Skeletal muscle satellite cell (primary cell): ENCODE results near the gene LDB2.

Experiments used
- H3K27me3 ChIP-seq: 2 replicates; pipeline ENCODE4 v1.7.0; 2013; ENCODE audit warnings: low read length; ENCODE audit not compliant: control insufficient read depth, insufficient read depth
- H3K36me3 ChIP-seq: 2 replicates; pipeline ENCODE4 v1.7.0; 2013; ENCODE audit warnings: mild to moderate bottlenecking, control low read depth, low read length; ENCODE audit not compliant: insufficient read depth
- H3K4me1 ChIP-seq: 2 replicates; pipeline ENCODE4 v1.7.0; 2013; ENCODE audit warnings: low read length; ENCODE audit not compliant: control insufficient read depth, insufficient read depth
- H3K4me2 ChIP-seq: 2 replicates; pipeline ENCODE4 v1.7.0; 2013; ENCODE audit warnings: mild to moderate bottlenecking, low read length
- H3K4me3 ChIP-seq: 2 replicates; pipeline ENCODE4 v1.7.0; 2013; ENCODE audit warnings: low read length
- H3K9ac ChIP-seq: 2 replicates; pipeline ENCODE4 v1.7.0; 2013; ENCODE audit warnings: mild to moderate bottlenecking, low read depth, low read length, moderate library complexity
- H3K9me3 ChIP-seq: replicated peaks from 2 replicates; pipeline ENCODE4 v1.7.0; 2013; ENCODE audit warnings: mild to moderate bottlenecking, control low read depth, low read length

LDB2 gene

DNA sequence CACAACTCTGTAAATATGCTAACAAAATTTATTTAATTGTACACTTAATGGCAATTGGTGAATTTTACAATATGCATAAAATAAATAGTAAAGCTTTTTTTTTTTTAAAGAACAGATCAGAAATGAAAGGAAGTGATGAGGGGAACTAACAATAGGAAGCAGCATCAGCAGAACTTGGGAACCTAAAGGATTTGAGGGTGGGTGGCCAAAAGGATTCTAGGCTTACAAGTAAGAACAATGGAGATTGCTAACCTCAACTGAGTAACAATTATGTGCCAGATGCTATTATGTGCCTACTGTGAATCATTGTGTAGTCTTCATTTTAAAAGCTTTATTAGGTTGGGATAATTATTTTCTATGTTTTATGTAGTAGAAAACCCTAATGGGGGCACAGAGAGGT is 185.2 kb downstream of the LDB2 start:
- Histone ChIP-seq H3K4me1 (no peaks in the 10 kb centered on the region), H3K9ac (no peak overlapping the region)

GRCh38 chr4:16710198-16710597 is 188.2 kb downstream of the LDB2 start:
- H3K36me3 ChIP-seq, result no peaks in the 10 kb centered on the region
- H3K27me3 ChIP-seq, result no peaks in the 10 kb centered on the region
- H3K4me3 ChIP-seq, result no peak overlapping the region
- no peaks in the 10 kb centered on the region for H3K4me1 ChIP-seq
- H3K4me2 ChIP-seq, result no peak overlapping the region
- H3K9ac ChIP-seq, result no peak overlapping the region
- no peaks in the 10 kb centered on the region for H3K9me3 ChIP-seq

More for the DNA sequence above, 185.2 kb downstream of the LDB2 start:
- Histone ChIP-seq H3K9me3 (no peaks in the 10 kb centered on the region), H3K36me3 (no peaks in the 10 kb centered on the region), H3K27me3 (no peaks in the 10 kb centered on the region), H3K4me3 (no peak overlapping the region), H3K4me2 (no peak overlapping the region)

GRCh38 chr4:16707874-16708273 is 190.6 kb downstream of the LDB2 start:
- Histone ChIP-seq H3K9me3 (no peaks in the 10 kb centered on the region), H3K4me1 (no peaks in the 10 kb centered on the region), H3K4me3 (no peak overlapping the region), H3K36me3 (no peaks in the 10 kb centered on the region), H3K9ac (no peak overlapping the region), H3K4me2 (no peak overlapping the region), H3K27me3 (no peaks in the 10 kb centered on the region)

- no peak overlapping the region for H3K9ac ChIP-seq
- H3K4me3 ChIP-seq, result no peak overlapping the region
- no peak overlapping the region for H3K4me2 ChIP-seq
- no peaks in the 10 kb centered on the region for H3K9me3 ChIP-seq
- H3K36me3 ChIP-seq, result no peaks in the 10 kb centered on the region
- H3K27me3 ChIP-seq, result no peaks in the 10 kb centered on the region
- no peaks in the 10 kb centered on the region for H3K4me1 ChIP-seq
Observed at GRCh38 chr4:16706251-16706650, 192.2 kb downstream of the LDB2 start.

DNA sequence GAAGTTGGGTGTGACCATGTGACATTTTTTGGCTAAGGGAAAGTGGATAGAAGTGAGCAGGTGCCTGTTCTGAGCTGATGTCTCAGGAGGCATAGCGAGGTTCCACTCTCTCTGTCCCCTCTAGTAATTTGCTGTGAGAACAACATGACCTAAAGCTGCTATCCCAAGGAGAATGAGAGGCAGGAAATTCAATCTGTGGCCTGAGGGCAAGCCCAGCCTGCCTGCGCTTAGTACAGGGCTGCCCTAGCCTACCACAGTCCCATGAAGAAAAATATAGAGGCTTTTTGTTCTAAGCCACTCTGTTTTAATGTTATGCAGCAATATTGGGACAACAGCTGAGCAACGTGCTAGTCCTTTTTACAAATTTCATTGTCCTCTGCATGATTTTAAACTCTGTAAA is 193.1 kb downstream of the LDB2 start:
- Histone ChIP-seq H3K4me1 (no peaks in the 10 kb centered on the region), H3K27me3 (no peaks in the 10 kb centered on the region), H3K9me3 (no peaks in the 10 kb centered on the region), H3K9ac (no peak overlapping the region), H3K36me3 (no peaks in the 10 kb centered on the region), H3K4me3 (no peak overlapping the region), H3K4me2 (no peak overlapping the region)

GRCh38 chr4:16704489-16704888 is 194.0 kb downstream of the LDB2 start:
- Histone ChIP-seq H3K9ac (no peak overlapping the region), H3K36me3 (no peaks in the 10 kb centered on the region), H3K4me1 (no peaks in the 10 kb centered on the region), H3K27me3 (no peaks in the 10 kb centered on the region), H3K4me3 (no peak overlapping the region), H3K4me2 (no peak overlapping the region), H3K9me3 (no peaks in the 10 kb centered on the region)

DNA sequence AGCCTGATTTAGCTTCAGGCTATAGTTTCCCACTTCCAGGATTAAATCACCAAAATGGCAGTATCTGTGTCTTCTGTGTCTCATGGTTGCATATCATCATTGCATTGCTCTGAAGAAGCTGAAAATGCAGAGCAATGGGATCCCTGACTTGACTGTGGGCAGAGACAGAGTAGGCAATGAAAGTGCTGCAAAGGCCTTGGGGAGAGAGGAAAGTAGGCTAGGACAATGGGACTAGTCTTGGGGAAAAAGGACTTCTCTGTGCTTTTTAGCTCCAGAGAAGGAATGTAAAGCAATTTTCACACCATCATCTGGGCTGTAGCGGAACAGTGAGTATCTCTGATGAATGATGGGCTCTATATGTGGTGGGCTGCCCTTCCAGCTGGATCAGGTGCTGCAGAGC is 202.5 kb downstream of the LDB2 start:
- no peak overlapping the region for H3K9ac ChIP-seq

DNA sequence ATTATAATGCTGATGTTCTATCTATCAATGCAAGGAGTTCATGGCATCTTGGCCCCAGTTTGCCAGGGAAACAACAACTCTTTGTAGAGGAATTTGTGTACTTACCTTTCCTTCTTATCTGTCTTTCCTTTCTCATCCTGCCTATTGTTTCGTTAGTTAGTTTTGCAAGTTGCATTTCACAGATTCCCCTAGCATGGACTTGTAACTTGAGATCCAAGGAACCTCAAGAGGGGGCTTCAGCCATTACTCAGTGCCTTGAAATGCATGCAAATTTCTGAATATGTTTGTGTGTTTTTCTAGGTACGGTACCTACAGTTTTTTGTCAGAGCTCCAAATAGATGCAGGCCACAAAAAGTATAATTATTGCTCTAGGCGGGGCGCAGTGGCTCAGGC is 203.6 kb downstream of the LDB2 start:
- no peak overlapping the region for H3K4me2 ChIP-seq
- no peak overlapping the region for H3K4me3 ChIP-seq
- no peaks in the 10 kb centered on the region for H3K4me1 ChIP-seq
- no peaks in the 10 kb centered on the region for H3K9me3 ChIP-seq
- no peaks in the 10 kb centered on the region for H3K36me3 ChIP-seq
- no peaks in the 10 kb centered on the region for H3K27me3 ChIP-seq
- H3K9ac ChIP-seq, result no peak overlapping the region

More for the DNA sequence above, 202.5 kb downstream of the LDB2 start:
- no peaks in the 10 kb centered on the region for H3K9me3 ChIP-seq
- no peaks in the 10 kb centered on the region for H3K36me3 ChIP-seq
- no peaks in the 10 kb centered on the region for H3K4me1 ChIP-seq
- no peaks in the 10 kb centered on the region for H3K27me3 ChIP-seq
- H3K4me3 ChIP-seq, result no peak overlapping the region
- no peak overlapping the region for H3K4me2 ChIP-seq

GRCh38 chr4:16694173-16694883 is 204.1 kb downstream of the LDB2 start:
- Histone ChIP-seq H3K9me3 (no peaks in the 10 kb centered on the region), H3K4me3 (no peak overlapping the region), H3K27me3 (no peaks in the 10 kb centered on the region), H3K36me3 (no peaks in the 10 kb centered on the region), H3K4me1 (no peaks in the 10 kb centered on the region), H3K4me2 (no peak overlapping the region), H3K9ac (no peak overlapping the region)

- no peaks in the 10 kb centered on the region for H3K36me3 ChIP-seq
- H3K4me3 ChIP-seq, result no peak overlapping the region
- no peaks in the 10 kb centered on the region for H3K4me1 ChIP-seq
- no peak overlapping the region for H3K9ac ChIP-seq
- H3K9me3 ChIP-seq, result no peaks in the 10 kb centered on the region
- no peaks in the 10 kb centered on the region for H3K27me3 ChIP-seq
- H3K4me2 ChIP-seq, result no peak overlapping the region
Observed at GRCh38 chr4:16693641-16694040, 204.8 kb downstream of the LDB2 start.

- Histone ChIP-seq H3K9ac (no peak overlapping the region), H3K4me2 (no peak overlapping the region), H3K4me3 (no peak overlapping the region), H3K36me3 (no peaks in the 10 kb centered on the region), H3K9me3 (no peaks in the 10 kb centered on the region), H3K4me1 (no peaks in the 10 kb centered on the region), H3K27me3 (no peaks in the 10 kb centered on the region)
Observed at GRCh38 chr4:16692961-16693506, 205.4 kb downstream of the LDB2 start.

GRCh38 chr4:16692524-16692923 is 205.9 kb downstream of the LDB2 start:
- H3K4me3 ChIP-seq, result no peak overlapping the region
- H3K4me2 ChIP-seq, result no peak overlapping the region
- H3K36me3 ChIP-seq, result no peaks in the 10 kb centered on the region
- H3K27me3 ChIP-seq, result no peaks in the 10 kb centered on the region
- no peak overlapping the region for H3K9ac ChIP-seq
- no peaks in the 10 kb centered on the region for H3K9me3 ChIP-seq
- H3K4me1 ChIP-seq, result no peaks in the 10 kb centered on the region
